ENCODE data around the gene MMADHC. TPM values are rescaled to one million over a fixed set of nuclear protein-coding genes. Genes with fewer than 3 reads are reported as not detected.
A peak's percentile ranks its signal among the peaks of the same experiment; 100 is the strongest.

Gene MMADHC
- polyA plus RNA-seq, 3 donors: 20.5 to 119 (median 97.9) TPM

- Mint-ChIP-seq H3K4me3 (no peak overlapping the region), H3K9me3 (peaks cover 0 to 5% (median 0%) of the 10 kb centered on the region in 7 donors), H3K4me1 (peaks cover 29% of the 10 kb centered on the region), H3K27ac (peak overlapping the region in 5 of 7 donors; percentile 9 to 67 (median 35)), H3K36me3 (peaks cover 36 to 42% of the 10 kb centered on the region in 2 donors), H3K27me3 (ENCODE audit: low read depth in 3 of 3) (peaks cover 0 to 9% (median 4%) of the 10 kb centered on the region in 3 donors)
- Histone ChIP-seq H3K36me3 (replicated peaks in 1 of 2; ENCODE audit: control insufficient read depth in 1 of 2, insufficient read depth in 2 of 2, low read length in 2 of 2) (peaks cover 35 to 37% of the 10 kb centered on the region in 2 donors), H3K79me2 (ENCODE audit: insufficient read depth, low read length) (peaks cover 39% of the 10 kb centered on the region), H3K4me3 (replicated peaks in 1 of 3; ENCODE audit: low read depth in 2 of 3, low read length in 3 of 3) (peak overlapping the region in 1 of 3 experiments; percentile 31), H3K9me3 (replicated peaks in 1 of 2; ENCODE audit: control insufficient read depth in 1 of 2, insufficient read depth in 1 of 2, low read length in 2 of 2) (no peaks in the 10 kb centered on the region), H3K27ac (ENCODE audit: low read depth in 1 of 2, low read length in 2 of 2) (peak overlapping the region in 1 of 2 donors; percentile 51), H3K27me3 (ENCODE audit: control insufficient read depth in 2 of 2, insufficient read depth in 2 of 2, low read length in 2 of 2) (peaks cover 3 to 4% of the 10 kb centered on the region in 2 donors), H3K4me2 (replicated peaks; ENCODE audit: extremely low read depth, low read length, poor library complexity, severe bottlenecking) (peak overlapping the region; percentile 43), H4K20me1 (ENCODE audit: insufficient read depth, low read length) (peaks cover 4% of the 10 kb centered on the region), H2AFZ (ENCODE audit: insufficient read depth, low read depth, low read length, poor library complexity, severe bottlenecking) (no peak overlapping the region), H3K4me1 (ENCODE audit: control insufficient read depth in 1 of 2, insufficient read depth in 2 of 2, low read length in 2 of 2) (peaks cover 20 to 25% of the 10 kb centered on the region in 2 donors), H3K9ac (ENCODE audit: insufficient read depth, low read length, poor library complexity, severe bottlenecking) (no peak overlapping the region)
- intact Hi-C loops (cut with micrococcal nuclease): loop anchor here in 1 of 2 donors (5.0 kb wide), 1 partner anchor 1702 kb away; the partner anchor contains the start of gene NMI
- no peak for TF ChIP-seq CTCF (IDR thresholded peaks at IDR 0.05)
- WGBS (ENCODE audit: insufficient coverage): no CpG with 5 or more reads among the region's 2 CpGs
- peak; percentile 4 to 28 (median 4) for DNase-seq
These were observed 2.2 kb downstream of the MMADHC start for GRCh38 chr2:149585166-149585885.

- H3K9me3 ChIP-seq (replicated peaks in 1 of 2; ENCODE audit: control insufficient read depth in 1 of 2, insufficient read depth in 1 of 2, low read length in 2 of 2): no peaks in the 10 kb centered on the region
- peak overlapping the region in 1 of 2 donors; percentile 53 for H3K27ac ChIP-seq (ENCODE audit: low read depth in 1 of 2, low read length in 2 of 2)
- Mint-ChIP-seq H3K4me1 (peaks cover 11% of the 10 kb centered on the region), H3K4me3 (no peak overlapping the region), H3K27ac (peak overlapping the region in 2 of 7 donors; percentile 5 to 79), H3K36me3 (peaks cover 70 to 86% of the 10 kb centered on the region in 2 donors), H3K27me3 (ENCODE audit: low read depth in 3 of 3) (no peaks in the 10 kb centered on the region), H3K9me3 (peaks cover 0 to 2% (median 0%) of the 10 kb centered on the region in 7 donors)
- H3K79me2 ChIP-seq (ENCODE audit: insufficient read depth, low read length): peaks cover 23% of the 10 kb centered on the region
- TF ChIP-seq CTCF (IDR thresholded peaks at IDR 0.05): no peak
- H3K4me3 ChIP-seq (replicated peaks in 1 of 3; ENCODE audit: low read depth in 2 of 3, low read length in 3 of 3): no peak overlapping the region
- H4K20me1 ChIP-seq (ENCODE audit: insufficient read depth, low read length): peaks cover 13% of the 10 kb centered on the region
- intact Hi-C loops (cut with micrococcal nuclease): no loop called here
- WGBS (ENCODE audit: insufficient coverage): 90% methylated on average over 4 of the region's 7 CpGs
- no peak overlapping the region for H3K9ac ChIP-seq (ENCODE audit: insufficient read depth, low read length, poor library complexity, severe bottlenecking)
- H3K36me3 ChIP-seq (replicated peaks in 1 of 2; ENCODE audit: control insufficient read depth in 1 of 2, insufficient read depth in 2 of 2, low read length in 2 of 2): peaks cover 81 to 87% of the 10 kb centered on the region in 2 donors
- no peak overlapping the region for H3K4me2 ChIP-seq (replicated peaks; ENCODE audit: extremely low read depth, low read length, poor library complexity, severe bottlenecking)
- DNase-seq: no peak
- no peak overlapping the region for H2AFZ ChIP-seq (ENCODE audit: insufficient read depth, low read depth, low read length, poor library complexity, severe bottlenecking)
- peaks cover 4 to 7% of the 10 kb centered on the region in 2 donors for H3K4me1 ChIP-seq (ENCODE audit: control insufficient read depth in 1 of 2, insufficient read depth in 2 of 2, low read length in 2 of 2)
- no peaks in the 10 kb centered on the region for H3K27me3 ChIP-seq (ENCODE audit: control insufficient read depth in 2 of 2, insufficient read depth in 2 of 2, low read length in 2 of 2)
These were observed 7.3 kb downstream of the MMADHC start for GRCh38 chr2:149579972-149580882.
